RWPE2 (cell line): ENCODE measurements around the gene ZNF592.

Source experiments
- ATAC-seq: fragments of 200-7000 bp; cut with Tn5 transposase; 3 replicates; pipeline ENCODE4 v1.9.1; 2021; ENCODE audit warnings: low read depth
- DNase-seq: peaks from one replicate; pipeline ENCODE4 v3.0.0-alpha.2; 2020; ENCODE audit warnings: low spot score
- H3K27ac ChIP-seq: fragments of 450-650 bp; 2 replicates; pipeline ENCODE4 v1.5.1; 2017; ENCODE audit warnings: mild to moderate bottlenecking; ENCODE audit not compliant: poor library complexity, severe bottlenecking
- H3K27me3 ChIP-seq: fragments of 250-450 bp; sonication (Bioruptor Pico); 2 replicates; pipeline ENCODE4 v1.5.1; 2021; ENCODE audit warnings: mild to moderate bottlenecking, moderate library complexity; ENCODE audit not compliant: insufficient read depth, poor library complexity, severe bottlenecking
- H3K36me3 ChIP-seq: fragments of 250-450 bp; sonication (Bioruptor Pico); 2 replicates; pipeline ENCODE4 v1.5.1; 2020; ENCODE audit warnings: low read depth, mild to moderate bottlenecking, moderate library complexity
- H3K4me1 ChIP-seq: fragments of 250-450 bp; sonication (Bioruptor Pico); 2 replicates; pipeline ENCODE4 v1.5.1; 2021; ENCODE audit warnings: mild to moderate bottlenecking, moderate library complexity; ENCODE audit not compliant: insufficient read depth, poor library complexity, severe bottlenecking
- H3K4me3 ChIP-seq: fragments of 250-450 bp; sonication (Bioruptor Pico); 2 replicates; pipeline ENCODE4 v1.5.1; 2021; ENCODE audit warnings: mild to moderate bottlenecking, moderate library complexity; ENCODE audit not compliant: severe bottlenecking
- H3K9me3 ChIP-seq: fragments of 250-450 bp; sonication (Bioruptor Pico); 2 replicates; pipeline ENCODE4 v1.5.1; 2021; ENCODE audit warnings: mild to moderate bottlenecking, moderate library complexity; ENCODE audit not compliant: severe bottlenecking
- CTCF ChIP-seq: fragments of 450-650 bp; IDR thresholded peaks from one replicate; pipeline ENCODE4 v1.5.1; 2017; ENCODE audit warnings: mild to moderate bottlenecking, moderate library complexity; ENCODE audit not compliant: poor library complexity, severe bottlenecking

ZNF592 gene

GRCh38 chr15:84814916-84815315 is 66.5 kb downstream of the ZNF592 start:
- Histone ChIP-seq H3K4me1 (no peaks in the 10 kb centered on the region), H3K4me3 (no peak overlapping the region), H3K9me3 (no peaks in the 10 kb centered on the region), H3K36me3 (no peaks in the 10 kb centered on the region), H3K27me3 (no peaks in the 10 kb centered on the region), H3K27ac (no peak overlapping the region)
- ATAC-seq, result no peak
- no peak for TF ChIP-seq CTCF
- DNase-seq, result no peak

GRCh38 chr15:84816694-84817465 is 68.5 kb downstream of the ZNF592 start, which contains the start of gene ALPK3:
Gene ALPK3, plus strand, starts transcription at chr15:84817356. Its CDS starts 97 bp downstream, at chr15:84817453.
- Histone ChIP-seq H3K4me1 (no peaks in the 10 kb centered on the region), H3K36me3 (no peaks in the 10 kb centered on the region), H3K27me3 (no peaks in the 10 kb centered on the region), H3K4me3 (no peak within 1 kb of the TSS), H3K27ac (no peak within 1 kb of the TSS), H3K9me3 (no peaks in the 10 kb centered on the region)
- no peak for TF ChIP-seq CTCF
- DNase-seq (peak; percentile 73), ATAC-seq (no peak)

DNA sequence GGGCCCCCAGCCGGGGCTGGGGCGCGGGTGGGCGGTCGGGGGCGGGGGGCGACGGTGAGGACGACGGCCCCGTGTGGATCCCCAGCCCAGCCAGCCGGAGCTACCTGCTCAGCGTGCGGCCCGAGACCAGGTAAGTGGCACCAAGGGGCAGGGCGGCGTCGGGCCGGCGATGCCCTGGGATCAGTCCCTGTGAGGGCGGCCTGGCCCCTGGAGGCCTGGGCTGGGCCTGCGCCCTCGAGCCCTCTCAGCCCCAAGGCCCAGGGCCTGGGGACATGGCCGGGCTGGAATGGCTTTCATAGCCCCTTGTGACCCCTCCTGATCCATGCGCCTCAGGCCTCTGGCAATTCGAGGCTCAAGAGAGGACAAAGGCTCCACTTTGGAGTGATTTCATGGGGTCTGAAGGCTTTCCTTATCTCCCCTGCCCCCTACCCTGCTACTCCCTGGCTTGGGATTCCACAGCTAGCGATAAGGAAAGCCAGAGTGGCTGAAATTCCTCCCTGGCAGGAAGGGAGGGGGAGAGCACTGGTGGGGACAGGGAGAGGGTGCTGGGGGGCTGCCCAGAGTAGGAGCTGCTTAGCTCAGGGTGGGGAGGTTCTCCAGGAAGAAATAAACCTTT is 69.2 kb downstream of the ZNF592 start:
- no peaks in the 10 kb centered on the region for H3K9me3 ChIP-seq
- ATAC-seq (no peak), DNase-seq (no peak)
- H3K36me3 ChIP-seq, result no peaks in the 10 kb centered on the region
- no peak overlapping the region for H3K4me3 ChIP-seq
- no peaks in the 10 kb centered on the region for H3K4me1 ChIP-seq
- no peak for TF ChIP-seq CTCF
- no peak overlapping the region for H3K27ac ChIP-seq
- no peaks in the 10 kb centered on the region for H3K27me3 ChIP-seq

- no peak overlapping the region for H3K4me3 ChIP-seq
- H3K27ac ChIP-seq, result no peak overlapping the region
- ATAC-seq (peak; percentile 16; the same call in 1 of the 3 replicates), DNase-seq (no peak)
- no peaks in the 10 kb centered on the region for H3K9me3 ChIP-seq
- H3K4me1 ChIP-seq, result no peaks in the 10 kb centered on the region
- no peaks in the 10 kb centered on the region for H3K27me3 ChIP-seq
- TF ChIP-seq CTCF, result no peak
- H3K36me3 ChIP-seq, result no peaks in the 10 kb centered on the region
Observed at GRCh38 chr15:84818261-84819131, 70.1 kb downstream of the ZNF592 start.
